A549 (cell line): ENCODE measurements around the gene GNAO1. TPM values are rescaled to one million over a fixed set of nuclear protein-coding genes. Genes with fewer than 3 reads are reported as not detected.

Experiments
- ATAC-seq, 2 experiments: fragments of 200-7000 bp in 1 of 2; fragments of >200 bp in 1 of 2; cut with Nextera tagmentation in 1 of 2; cut with Tn5 transposase in 1 of 2; 3 replicates each; pipeline versions ENCODE4 v1.8.0 to v1.9.1; 2018 to 2020; ENCODE audit warnings: mild to moderate bottlenecking in 1 of 2, moderate library complexity in 1 of 2
- CTCF ChIA-PET: fragments of 300-600 bp; sonication (Branson Sonifier 250); formaldehyde crosslinking; extraction: SDS; loops from one replicate; lab custom pipeline; 2021; ENCODE audit warnings: antibody characterized with exemption, inconsistent platforms; lab: Yijun Ruan, JAX
- POLR2A ChIA-PET: fragments of 350-600 bp; formaldehyde crosslinking; extraction: SDS; loops from one replicate; lab custom pipeline; 2021; ENCODE audit warnings: antibody characterized with exemption, inconsistent platforms; lab: Yijun Ruan, JAX
- DNase-seq, 2 experiments: peaks; one replicate each; pipeline versions ENCODE4 v3.0.0 to v3.0.0-alpha.2; 2011 to 2016; ENCODE audit warnings: low read depth in 1 of 2, low spot score in 1 of 2
- FAIRE-seq: peaks from 2 replicates; lab custom pipeline; 2011; peaks lifted over from hg19 to GRCh38; lab: Jason Lieb, UNC
- H3K27ac ChIP-seq, 2 experiments: fragments of >200 bp; sonication (Bioruptor Twin); formaldehyde crosslinking; 3 replicates each; pipeline ENCODE4 v1.5.1; 2016 to 2017
- H3K4me1 ChIP-seq: fragments of >200 bp; sonication (Bioruptor Twin); formaldehyde crosslinking; 3 replicates; pipeline ENCODE4 v1.6.1; 2016
- H3K4me2 ChIP-seq: fragments of >200 bp; sonication (Bioruptor Twin); formaldehyde crosslinking; 3 replicates; pipeline ENCODE4 v1.6.1; 2016
- H3K4me3 ChIP-seq: fragments of >200 bp; sonication (Bioruptor Twin); formaldehyde crosslinking; 3 replicates; pipeline ENCODE4 v1.5.1; 2016
- H3K9me3 ChIP-seq: fragments of >200 bp; sonication (Bioruptor Twin); formaldehyde crosslinking; 3 replicates; pipeline ENCODE4 v1.6.1; 2016
- CBX8 ChIP-seq: fragments of 200-600 bp; sonication (generic); IDR thresholded peaks from 2 replicates; pipeline ENCODE4 v1.6.1; 2016
- CEBPB ChIP-seq, 2 experiments: fragments of >200 bp in 1 of 2; sonication (Bioruptor Twin) in 1 of 2; formaldehyde crosslinking in 1 of 2; IDR thresholded peaks; 2 replicates each; pipeline ENCODE4 v1.6.1; 2012 to 2016
- EHMT2 ChIP-seq: fragments of 200-600 bp; sonication (generic); IDR thresholded peaks from 2 replicates; pipeline ENCODE4 v1.6.1; 2016; ENCODE audit warnings: antibody characterized with exemption, low read depth, mild to moderate bottlenecking, moderate library complexity
- FOSB ChIP-seq: fragments of 250-450 bp; sonication (Bioruptor Pico); IDR thresholded peaks from 2 replicates; pipeline ENCODE4 v1.5.0; 2020; ENCODE audit warnings: mild to moderate bottlenecking, moderate library complexity
- HEYL ChIP-seq: fragments of 250-450 bp; sonication (Bioruptor Pico); IDR thresholded peaks from 2 replicates; pipeline ENCODE4 v1.8.0; 2021; ENCODE audit warnings: mild to moderate bottlenecking, moderate library complexity
- HOXA7 ChIP-seq: fragments of 250-450 bp; sonication (Bioruptor Pico); IDR thresholded peaks from 2 replicates; pipeline ENCODE4 v1.5.0; 2020; ENCODE audit warnings: mild to moderate bottlenecking, moderate library complexity
- JUNB ChIP-seq: fragments of >200 bp; sonication (Bioruptor Twin); formaldehyde crosslinking; IDR thresholded peaks from 2 replicates; pipeline ENCODE4 v1.6.1; 2016
- MAFK ChIP-seq: fragments of 450-650 bp; IDR thresholded peaks from 2 replicates; pipeline ENCODE4 v1.6.1; 2014; ENCODE audit not compliant: partially characterized antibody
- NR3C1 ChIP-seq: fragments of >200 bp; sonication (Bioruptor Twin); formaldehyde crosslinking; IDR thresholded peaks from 3 replicates; pipeline ENCODE4 v1.6.1; 2017
- PHF8 ChIP-seq: fragments of 200-600 bp; sonication (generic); IDR thresholded peaks from 2 replicates; pipeline ENCODE4 v1.6.1; 2016; ENCODE audit warnings: low read depth, mild to moderate bottlenecking, antibody characterized with exemption, moderate library complexity, borderline replicate concordance
- POLR2A ChIP-seq: IDR thresholded peaks from 2 replicates; pipeline ENCODE4 v1.6.1; 2012; ENCODE audit warnings: mild to moderate bottlenecking, low read length
- RAD21 ChIP-seq, 2 experiments: fragments of >200 bp in 1 of 2; sonication (Bioruptor Twin) in 1 of 2; formaldehyde crosslinking in 1 of 2; IDR thresholded peaks in 1 of 2; conservative IDR thresholded peaks in 1 of 2; 2 replicates in 1 of 2; 3 replicates in 1 of 2; pipeline ENCODE4 v1.6.1; 2012 to 2018; ENCODE audit warnings: inconsistent platforms in 1 of 2
- RARB ChIP-seq: fragments of 250-450 bp; sonication (Bioruptor Pico); IDR thresholded peaks from 2 replicates; pipeline ENCODE4 v1.8.0; 2021; ENCODE audit warnings: mild to moderate bottlenecking, moderate library complexity
- RCOR1 ChIP-seq: fragments of 150-350 bp; IDR thresholded peaks from 2 replicates; pipeline ENCODE4 v1.6.1; 2014; ENCODE audit warnings: antibody characterized with exemption, low read length, low read depth
- TFCP2L1 ChIP-seq: fragments of 250-450 bp; sonication (Bioruptor Pico); IDR thresholded peaks from 2 replicates; pipeline ENCODE4 v1.5.0; 2021; ENCODE audit warnings: mild to moderate bottlenecking
- ZC3H11A ChIP-seq: fragments of 450-650 bp; IDR thresholded peaks from 2 replicates; pipeline ENCODE4 v1.6.1; 2014; ENCODE audit warnings: antibody characterized with exemption, mild to moderate bottlenecking
- ZNF302 ChIP-seq: fragments of 250-450 bp; sonication (Bioruptor Pico); IDR thresholded peaks from 2 replicates; pipeline ENCODE4 v1.9.0; 2021; ENCODE audit warnings: inconsistent platforms, mild to moderate bottlenecking, moderate library complexity
- ZSCAN20 ChIP-seq: fragments of 250-450 bp; sonication (Bioruptor Pico); IDR thresholded peaks from 2 replicates; pipeline ENCODE4 v1.8.0; 2022; ENCODE audit warnings: mild to moderate bottlenecking, moderate library complexity
- WGBS: methylation state at CpG from one replicate; pipeline ENCODE4 v1.1.6; 2017; ENCODE audit errors: missing lambda C conversion rate; 5-methylcytosine and 5-hydroxymethylcytosine counted together
- polyA plus RNA-seq, 4 experiments: library from polyadenylated mRNA; depleted of rRNA in 3 of 4; stranded (reverse); fragments of >200 nt; fragmentation: RNase III in 1 of 4; extraction: RNeasy Plus Mini Kit Qiagen cat#74134 plus additional on column Dnase treatment in 1 of 4; gene quantifications; 2 replicates in 3 of 4; 3 replicates in 1 of 4; pipeline ENCODE4 v1.2.3, GENCODE V29; 2011 to 2017
- TF ChIP-seq, protein P1 (sequence below): IDR thresholded peaks from 2 replicates; pipeline ENCODE4 v1.6.1; 2012
- TF ChIP-seq, protein P2 (sequence below): fragments of 450-650 bp; IDR thresholded peaks from 2 replicates; pipeline ENCODE4 v1.6.1; 2014; ENCODE audit warnings: antibody characterized with exemption
- TF ChIP-seq, protein P3 (sequence below): fragments of 150-350 bp; IDR thresholded peaks from 2 replicates; pipeline ENCODE4 v1.6.1; 2014; ENCODE audit warnings: low read depth, mild to moderate bottlenecking, low read length
- TF ChIP-seq, protein P4 (sequence below): IDR thresholded peaks from 2 replicates; pipeline ENCODE4 v1.6.1; 2012

Gene GNAO1
- polyA plus RNA-seq, 2 of the 4 experiments (the other 2 are of a cell fraction): 0.22 to 0.23 TPM

DNA sequence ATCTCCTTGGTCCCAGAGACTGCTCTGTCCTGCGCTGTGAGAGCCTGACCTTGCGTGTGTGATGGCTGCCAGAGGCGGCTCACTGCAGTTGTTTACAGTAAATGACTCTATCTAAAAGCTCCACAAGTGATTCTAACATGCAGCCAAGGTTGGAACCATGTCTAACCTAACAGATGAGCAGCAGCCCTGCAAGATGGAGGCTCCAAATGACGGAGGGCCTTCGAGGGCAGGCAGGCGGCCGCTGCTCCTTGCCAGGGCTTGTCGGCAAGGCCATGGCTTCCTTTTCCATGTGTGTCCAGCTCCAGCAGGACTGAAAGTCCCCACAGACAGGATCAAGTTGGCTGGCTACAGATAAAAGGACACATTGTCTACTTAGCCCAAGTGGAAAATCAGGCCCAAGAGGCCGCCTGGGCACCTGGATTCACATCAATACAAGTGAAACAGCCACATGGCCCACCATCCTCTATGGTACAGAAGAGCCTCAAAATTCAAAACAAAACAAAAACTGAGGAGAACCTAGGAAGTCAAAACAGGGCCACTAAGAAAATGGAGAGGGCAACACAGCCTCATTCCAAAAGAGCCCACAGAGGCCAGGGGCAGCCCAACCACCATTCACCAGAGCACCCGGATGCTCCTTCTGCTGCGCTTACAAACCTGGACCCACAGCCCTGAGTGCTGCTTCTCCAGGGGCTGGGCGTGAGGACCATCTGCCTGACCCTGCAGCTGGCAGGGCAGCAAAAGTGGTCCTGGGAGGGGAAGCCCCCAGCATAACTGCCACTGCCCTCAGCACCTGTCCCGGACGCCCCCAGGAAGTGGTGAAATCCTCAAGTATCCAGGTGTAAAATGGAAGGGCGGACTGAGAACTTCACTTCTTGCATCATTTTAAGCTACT lies 169.1 kb downstream of the GNAO1 start:
- peaks cover 12% of the 10 kb centered on the region for H3K4me1 ChIP-seq
- H3K27ac ChIP-seq: no peak overlapping the region
- TF ChIP-seq CEBPB (IDR thresholded peaks at IDR 0.05): no peak
- no peak for TF ChIP-seq POLR2A
- no peak for TF ChIP-seq RARB (CRISPR knock-in tag)
- no peak for TF ChIP-seq PHF8
- no peak for TF ChIP-seq CBX8
- no peak for TF ChIP-seq ZNF302
- TF ChIP-seq RAD21 (conservative IDR thresholded peaks at IDR 0.05 in 1 of 2, IDR thresholded peaks at IDR 0.05 in 1 of 2): no peak
- TF ChIP-seq HOXA7 (CRISPR knock-in tag): no peak
- TF ChIP-seq, protein P1, sequence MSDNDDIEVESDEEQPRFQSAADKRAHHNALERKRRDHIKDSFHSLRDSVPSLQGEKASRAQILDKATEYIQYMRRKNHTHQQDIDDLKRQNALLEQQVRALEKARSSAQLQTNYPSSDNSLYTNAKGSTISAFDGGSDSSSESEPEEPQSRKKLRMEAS: no peak
- no peak for TF ChIP-seq ZC3H11A
- TF ChIP-seq HEYL (CRISPR knock-in tag): no peak
- TF ChIP-seq, protein P2, sequence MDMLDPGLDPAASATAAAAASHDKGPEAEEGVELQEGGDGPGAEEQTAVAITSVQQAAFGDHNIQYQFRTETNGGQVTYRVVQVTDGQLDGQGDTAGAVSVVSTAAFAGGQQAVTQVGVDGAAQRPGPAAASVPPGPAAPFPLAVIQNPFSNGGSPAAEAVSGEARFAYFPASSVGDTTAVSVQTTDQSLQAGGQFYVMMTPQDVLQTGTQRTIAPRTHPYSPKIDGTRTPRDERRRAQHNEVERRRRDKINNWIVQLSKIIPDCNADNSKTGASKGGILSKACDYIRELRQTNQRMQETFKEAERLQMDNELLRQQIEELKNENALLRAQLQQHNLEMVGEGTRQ: no peak
- no peak for TF ChIP-seq EHMT2
- TF ChIP-seq MAFK: no peak
- no peak for TF ChIP-seq FOSB (CRISPR knock-in tag)
- no peak for TF ChIP-seq RCOR1
- TF ChIP-seq, protein P3, sequence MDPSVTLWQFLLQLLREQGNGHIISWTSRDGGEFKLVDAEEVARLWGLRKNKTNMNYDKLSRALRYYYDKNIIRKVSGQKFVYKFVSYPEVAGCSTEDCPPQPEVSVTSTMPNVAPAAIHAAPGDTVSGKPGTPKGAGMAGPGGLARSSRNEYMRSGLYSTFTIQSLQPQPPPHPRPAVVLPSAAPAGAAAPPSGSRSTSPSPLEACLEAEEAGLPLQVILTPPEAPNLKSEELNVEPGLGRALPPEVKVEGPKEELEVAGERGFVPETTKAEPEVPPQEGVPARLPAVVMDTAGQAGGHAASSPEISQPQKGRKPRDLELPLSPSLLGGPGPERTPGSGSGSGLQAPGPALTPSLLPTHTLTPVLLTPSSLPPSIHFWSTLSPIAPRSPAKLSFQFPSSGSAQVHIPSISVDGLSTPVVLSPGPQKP: no peak
- TF ChIP-seq ZSCAN20: no peak
- no peak for DNase-seq
- ATAC-seq: no peak
- ChIA-PET CTCF (interaction anchor here (1.2 to 1.7 kb wide), 4 partner anchors 10 to 41 kb away, joined by 3 to 4 read pairs (median 4); no protein-coding TSS in a partner anchor), POLR2A (no interaction called here)
- no peak for FAIRE-seq
- no peak overlapping the region for H3K4me3 ChIP-seq
- WGBS: 92% methylated on average over 15 of the region's 15 CpGs
- H3K9me3 ChIP-seq: no peaks in the 10 kb centered on the region
- H3K4me2 ChIP-seq: no peak overlapping the region

DNA sequence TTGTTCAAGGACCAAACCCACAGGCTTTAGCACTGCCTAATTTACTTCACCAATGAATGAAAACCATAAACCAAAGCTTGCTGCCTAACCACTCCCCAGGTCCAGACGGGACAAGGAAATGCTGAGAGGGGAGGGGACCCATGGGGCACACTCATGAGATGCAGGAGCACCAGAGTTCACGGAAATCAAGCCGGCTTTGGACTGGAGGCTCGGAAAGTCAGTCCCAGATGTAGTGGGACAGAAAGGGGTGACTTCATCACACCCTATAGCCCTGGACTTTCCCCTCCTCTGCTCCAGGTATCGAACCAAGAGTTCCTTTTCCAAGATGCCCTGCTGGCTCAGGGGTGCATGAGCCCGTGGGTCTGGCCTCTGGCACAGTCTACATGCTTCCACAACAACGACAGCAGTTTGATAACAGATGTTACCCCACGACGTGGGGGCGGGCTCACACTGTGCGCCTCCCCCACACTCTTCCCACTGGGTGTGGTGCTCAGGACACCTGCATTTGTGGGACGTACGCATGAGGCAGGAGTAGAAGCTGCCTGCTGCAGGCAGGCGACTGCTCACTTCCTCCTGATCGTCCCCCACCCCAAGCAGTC lies 170.9 kb downstream of the GNAO1 start:
- Histone ChIP-seq H3K4me1 (peaks cover 3% of the 10 kb centered on the region), H3K4me2 (no peak overlapping the region), H3K27ac (no peak overlapping the region), H3K4me3 (no peak overlapping the region), H3K9me3 (no peaks in the 10 kb centered on the region)
- DNase-seq: no peak
- CTCF ChIA-PET: interaction anchor here (1.0 to 1.9 kb wide), 5 partner anchors 20 to 418 kb away, joined by 3 to 5 read pairs (median 4); no protein-coding TSS in a partner anchor
- ATAC-seq: no peak
- no peak for TF ChIP-seq TFCP2L1
- TF ChIP-seq JUNB: no peak
- TF ChIP-seq, protein P4, sequence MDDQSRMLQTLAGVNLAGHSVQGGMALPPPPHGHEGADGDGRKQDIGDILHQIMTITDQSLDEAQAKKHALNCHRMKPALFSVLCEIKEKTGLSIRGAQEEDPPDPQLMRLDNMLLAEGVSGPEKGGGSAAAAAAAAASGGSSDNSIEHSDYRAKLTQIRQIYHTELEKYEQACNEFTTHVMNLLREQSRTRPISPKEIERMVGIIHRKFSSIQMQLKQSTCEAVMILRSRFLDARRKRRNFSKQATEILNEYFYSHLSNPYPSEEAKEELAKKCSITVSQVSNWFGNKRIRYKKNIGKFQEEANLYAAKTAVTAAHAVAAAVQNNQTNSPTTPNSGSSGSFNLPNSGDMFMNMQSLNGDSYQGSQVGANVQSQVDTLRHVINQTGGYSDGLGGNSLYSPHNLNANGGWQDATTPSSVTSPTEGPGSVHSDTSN: no peak
- no peak for TF ChIP-seq NR3C1
- TF ChIP-seq ZNF302: no peak
- POLR2A ChIA-PET: interaction anchor here (0.7 kb wide), 1 partner anchor 195 kb away, joined by 9 read pairs; no protein-coding TSS in a partner anchor
- FAIRE-seq: no peak
- 90% methylated on average over 15 of the region's 15 CpGs for WGBS
